ENCODE results near the gene MYADM. TPM values are rescaled to one million over a fixed set of nuclear protein-coding genes. Genes with fewer than 3 reads are reported as not detected.

Gene MYADM
- total RNA-seq, 1 donor from 2014 or later = 96.0 TPM

GRCh38 chr19:53876651-53877224 lies 9.1 kb downstream of the MYADM start:
- TF ChIP-seq CTCF (IDR thresholded peaks at IDR 0.05; ENCODE audit: borderline replicate concordance) = no peak
- Histone ChIP-seq H3K4me1 (peaks cover 44% of the 10 kb centered on the region), H3K27me3 (ENCODE audit: low read depth) (peaks cover 18% of the 10 kb centered on the region), H3K36me3 (peaks cover 45% of the 10 kb centered on the region), H3K4me3 (no peak overlapping the region), H3K9me3 (replicated peaks) (no peaks in the 10 kb centered on the region), H3K27ac (replicated peaks) (no peak overlapping the region)
- intact Hi-C loops (cut with micrococcal nuclease) = no loop called here
- DNase-seq = no peak

GRCh38 chr19:53877361-53877766 lies 9.7 kb downstream of the MYADM start:
- H3K4me1 ChIP-seq = peaks cover 44% of the 10 kb centered on the region
- peaks cover 25% of the 10 kb centered on the region for H3K27me3 ChIP-seq (ENCODE audit: low read depth)
- intact Hi-C loops (cut with micrococcal nuclease) = no loop called here

DNA sequence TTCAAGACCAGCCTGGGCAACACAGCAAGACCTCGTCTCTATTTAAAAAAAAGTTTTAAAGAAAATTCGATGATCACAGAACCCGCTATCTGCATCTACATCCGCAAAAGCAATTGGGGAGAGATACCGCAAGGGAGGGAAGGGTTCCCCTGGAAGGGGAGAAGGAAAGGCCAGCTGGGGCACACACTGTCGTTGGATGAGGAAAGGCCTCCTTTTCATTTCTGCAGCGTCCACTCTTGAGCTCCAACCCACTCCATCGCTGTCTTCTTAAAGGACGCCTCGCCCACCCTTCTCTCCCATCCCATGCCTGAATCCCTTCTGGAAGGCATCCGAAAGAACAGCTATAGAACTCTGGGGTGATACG lies 11.1 kb downstream of the MYADM start:
- intact Hi-C loops (cut with micrococcal nuclease) = no loop called here
- Histone ChIP-seq H3K27ac (replicated peaks) (no peak overlapping the region), H3K4me1 (peaks cover 35% of the 10 kb centered on the region), H3K4me3 (peak overlapping the region; percentile 76), H3K27me3 (ENCODE audit: low read depth) (peaks cover 39% of the 10 kb centered on the region), H3K36me3 (peaks cover 27% of the 10 kb centered on the region), H3K9me3 (replicated peaks) (no peaks in the 10 kb centered on the region)
- TF ChIP-seq CTCF (IDR thresholded peaks at IDR 0.05; ENCODE audit: borderline replicate concordance) = no peak
- no peak for DNase-seq

More at GRCh38 chr19:53877361-53877766, 9.7 kb downstream of the MYADM start:
- H3K9me3 ChIP-seq (replicated peaks) = no peaks in the 10 kb centered on the region
- DNase-seq = no peak
- H3K4me3 ChIP-seq = no peak overlapping the region
- H3K36me3 ChIP-seq = peaks cover 40% of the 10 kb centered on the region
- H3K27ac ChIP-seq (replicated peaks) = no peak overlapping the region
- no peak for TF ChIP-seq CTCF (IDR thresholded peaks at IDR 0.05; ENCODE audit: borderline replicate concordance)

GRCh38 chr19:53879140-53880081 lies 11.7 kb downstream of the MYADM start:
- no peak for TF ChIP-seq CTCF (IDR thresholded peaks at IDR 0.05; ENCODE audit: borderline replicate concordance)
- Histone ChIP-seq H3K4me1 (peaks cover 29% of the 10 kb centered on the region), H3K27ac (replicated peaks) (no peak overlapping the region), H3K4me3 (peak overlapping the region; percentile 76), H3K36me3 (peaks cover 21% of the 10 kb centered on the region), H3K9me3 (replicated peaks) (no peaks in the 10 kb centered on the region), H3K27me3 (ENCODE audit: low read depth) (peaks cover 45% of the 10 kb centered on the region)
- peak; percentile 94 for DNase-seq
- intact Hi-C loops (cut with micrococcal nuclease) = loop anchor here (5.0 kb wide), 1 partner anchor 37 kb away; no protein-coding TSS in a partner anchor

GRCh38 chr19:53880711-53881481 lies 13.2 kb downstream of the MYADM start:
- Histone ChIP-seq H3K9me3 (replicated peaks) (no peaks in the 10 kb centered on the region), H3K27me3 (ENCODE audit: low read depth) (peaks cover 60% of the 10 kb centered on the region), H3K4me1 (peaks cover 28% of the 10 kb centered on the region), H3K36me3 (peaks cover 6% of the 10 kb centered on the region), H3K27ac (replicated peaks) (no peak overlapping the region), H3K4me3 (no peak overlapping the region)
- no peak for DNase-seq
- intact Hi-C loops (cut with micrococcal nuclease) = loop anchor here (5.0 kb wide), 1 partner anchor 39 kb away; no protein-coding TSS in a partner anchor
- no peak for TF ChIP-seq CTCF (IDR thresholded peaks at IDR 0.05; ENCODE audit: borderline replicate concordance)
